Muscle of leg (tissue), 11 donors: Measurements from ENCODE around the gene PRPF18. TPM values are rescaled to one million over a fixed set of nuclear protein-coding genes. Genes with fewer than 3 reads are reported as not detected.
A peak's percentile ranks its signal among the peaks of the same experiment; 100 is the strongest.

Experiments
- DNase-seq: peaks from one replicate; pipeline ENCODE4 v3.0.0; 2013
- H3K27ac ChIP-seq: one replicate; pipeline ENCODE4 v1.5.1; 2013; ENCODE audit warnings: mild to moderate bottlenecking, low read length, control low read depth
- H3K27me3 ChIP-seq: one replicate; pipeline ENCODE4 v1.6.1; 2013; ENCODE audit warnings: low read length; ENCODE audit not compliant: control insufficient read depth, insufficient read depth
- H3K36me3 ChIP-seq: one replicate; pipeline ENCODE4 v1.6.1; 2013; ENCODE audit warnings: low read length; ENCODE audit not compliant: control insufficient read depth, insufficient read depth
- H3K4me1 ChIP-seq: one replicate; pipeline ENCODE4 v1.6.1; 2013; ENCODE audit warnings: low read length; ENCODE audit not compliant: control insufficient read depth, insufficient read depth
- H3K4me3 ChIP-seq: one replicate; pipeline ENCODE4 v1.5.1; 2013; ENCODE audit warnings: low read length, control low read depth
- H3K9me3 ChIP-seq: replicated peaks from 2 replicates; pipeline ENCODE4 v1.6.1; 2013; ENCODE audit warnings: low read depth, low read length; ENCODE audit not compliant: control insufficient read depth
- WGBS: methylation state at CpG from one replicate; pipeline ENCODE4 v1.1.5; 2013; ENCODE audit warnings: missing lambda C conversion rate; ENCODE audit not compliant: insufficient coverage; 5-methylcytosine and 5-hydroxymethylcytosine counted together
- polyA plus RNA-seq, 8 donors: library from polyadenylated mRNA; unstranded; fragments of 120-200 nt; gene quantifications; one replicate each; pipeline versions ENCODE4 v1.2.1 to v1.2.3, GENCODE V29; 2013; ENCODE audit warnings: inconsistent platforms in 1 of 8, low replicate concordance in 1 of 8; ENCODE audit not compliant: insufficient read length in 8 of 8, insufficient read depth in 1 of 8
- total RNA-seq: library from RNA; stranded (reverse); fragments of 120-200 nt; gene quantifications from one replicate; pipeline ENCODE4 v1.2.4, GENCODE V29; 2013

PRPF18 gene
- total and polyA plus RNA-seq, 9 donors, result 22.1 to 34.2 (median 23.1) TPM

- peaks cover 70% of the 10 kb centered on the region for H3K36me3 ChIP-seq
- peaks cover 32% of the 10 kb centered on the region for H3K4me1 ChIP-seq
- no peaks in the 10 kb centered on the region for H3K27me3 ChIP-seq
- no peak overlapping the region for H3K4me3 ChIP-seq
- no CpG with 5 or more reads among the region's 7 CpGs for WGBS
- H3K27ac ChIP-seq, result peak overlapping the region; percentile 75
- no peaks in the 10 kb centered on the region for H3K9me3 ChIP-seq
- DNase-seq, result no peak
Measured at GRCh38 chr10:13660551-13660920, 73.8 kb downstream of the PRPF18 start.

- 40% methylated on average over 8 of the region's 8 CpGs for WGBS
- peak overlapping the region; percentile 75 for H3K27ac ChIP-seq
- no peaks in the 10 kb centered on the region for H3K27me3 ChIP-seq
- peaks cover 32% of the 10 kb centered on the region for H3K4me1 ChIP-seq
- DNase-seq, result peak; percentile 41
- no peak overlapping the region for H3K4me3 ChIP-seq
- H3K9me3 ChIP-seq, result no peaks in the 10 kb centered on the region
- peaks cover 70% of the 10 kb centered on the region for H3K36me3 ChIP-seq
Measured at GRCh38 chr10:13661256-13661655, 74.5 kb downstream of the PRPF18 start.

- 94% methylated on average over 17 of the region's 20 CpGs for WGBS
- no peak overlapping the region for H3K27ac ChIP-seq
- peaks cover 83% of the 10 kb centered on the region for H3K36me3 ChIP-seq
- peaks cover 15% of the 10 kb centered on the region for H3K4me1 ChIP-seq
- no peaks in the 10 kb centered on the region for H3K9me3 ChIP-seq
- DNase-seq, result no peak
- H3K27me3 ChIP-seq, result no peaks in the 10 kb centered on the region
- H3K4me3 ChIP-seq, result no peak overlapping the region
Measured at GRCh38 chr10:13665516-13666262, 78.9 kb downstream of the PRPF18 start.

GRCh38 chr10:13668126-13668525 lies 81.4 kb downstream of the PRPF18 start:
- WGBS, result 92% methylated on average over 4 of the region's 4 CpGs
- no peak for DNase-seq

GRCh38 chr10:13669182-13669855 lies 82.6 kb downstream of the PRPF18 start:
- DNase-seq, result no peak
- Histone ChIP-seq H3K27me3 (no peaks in the 10 kb centered on the region), H3K4me1 (peaks cover 25% of the 10 kb centered on the region), H3K36me3 (peaks cover 67% of the 10 kb centered on the region), H3K9me3 (no peaks in the 10 kb centered on the region), H3K4me3 (no peak overlapping the region), H3K27ac (no peak overlapping the region)
- WGBS, result 77% methylated on average over 7 of the region's 8 CpGs

More at GRCh38 chr10:13668126-13668525, 81.4 kb downstream of the PRPF18 start:
- Histone ChIP-seq H3K4me1 (peaks cover 19% of the 10 kb centered on the region), H3K27me3 (no peaks in the 10 kb centered on the region), H3K9me3 (no peaks in the 10 kb centered on the region), H3K27ac (no peak overlapping the region), H3K4me3 (no peak overlapping the region), H3K36me3 (peaks cover 75% of the 10 kb centered on the region)

- Histone ChIP-seq H3K36me3 (peaks cover 64% of the 10 kb centered on the region), H3K4me3 (no peak overlapping the region), H3K9me3 (no peaks in the 10 kb centered on the region), H3K4me1 (peaks cover 30% of the 10 kb centered on the region), H3K27me3 (no peaks in the 10 kb centered on the region), H3K27ac (no peak overlapping the region)
- no peak for DNase-seq
- 89% methylated on average over 10 of the region's 12 CpGs for WGBS
Measured at GRCh38 chr10:13669901-13670300, 83.1 kb downstream of the PRPF18 start.

- no peaks in the 10 kb centered on the region for H3K9me3 ChIP-seq
- no peak overlapping the region for H3K4me3 ChIP-seq
- no peaks in the 10 kb centered on the region for H3K27me3 ChIP-seq
- H3K36me3 ChIP-seq, result peaks cover 59% of the 10 kb centered on the region
- no peak overlapping the region for H3K27ac ChIP-seq
- DNase-seq, result no peak
- WGBS, result 100% methylated on average over 1 of the region's 10 CpGs
- H3K4me1 ChIP-seq, result peaks cover 32% of the 10 kb centered on the region
Measured at GRCh38 chr10:13670311-13670710, 83.5 kb downstream of the PRPF18 start.

GRCh38 chr10:13671904-13672303 lies 85.1 kb downstream of the PRPF18 start:
- no peaks in the 10 kb centered on the region for H3K27me3 ChIP-seq
- peaks cover 44% of the 10 kb centered on the region for H3K36me3 ChIP-seq
- no peak overlapping the region for H3K4me3 ChIP-seq
- WGBS, result 86% methylated on average over 4 of the region's 10 CpGs
- H3K9me3 ChIP-seq, result no peaks in the 10 kb centered on the region
- no peak for DNase-seq
- H3K4me1 ChIP-seq, result peaks cover 32% of the 10 kb centered on the region
- H3K27ac ChIP-seq, result no peak overlapping the region

- H3K9me3 ChIP-seq, result no peaks in the 10 kb centered on the region
- peaks cover 38% of the 10 kb centered on the region for H3K36me3 ChIP-seq
- no CpG with 5 or more reads among the region's 7 CpGs for WGBS
- DNase-seq, result no peak
- no peak overlapping the region for H3K27ac ChIP-seq
- peaks cover 32% of the 10 kb centered on the region for H3K4me1 ChIP-seq
- H3K4me3 ChIP-seq, result no peak overlapping the region
- no peaks in the 10 kb centered on the region for H3K27me3 ChIP-seq
Measured at GRCh38 chr10:13672548-13672947, 85.8 kb downstream of the PRPF18 start.

- Histone ChIP-seq H3K27ac (no peak overlapping the region), H3K4me1 (peaks cover 34% of the 10 kb centered on the region), H3K9me3 (no peaks in the 10 kb centered on the region), H3K4me3 (no peak overlapping the region), H3K36me3 (peaks cover 35% of the 10 kb centered on the region), H3K27me3 (no peaks in the 10 kb centered on the region)
- DNase-seq, result peak; percentile 53
- 0% methylated on average over 1 of the region's 8 CpGs for WGBS
Measured at GRCh38 chr10:13673156-13673555, 86.4 kb downstream of the PRPF18 start.
